RPMI7951 (cell line): Measurements from ENCODE around the gene PAK1IP1. TPM values are rescaled to one million over a fixed set of nuclear protein-coding genes. Genes with fewer than 3 reads are reported as not detected.
"Not testable (repeated sequence)": the region's sequence is repeated elsewhere in the genome, so short reads cannot be mapped to it uniquely, and the experiment has no call there.

Experiments
- DNase-seq: peaks from one replicate; pipeline ENCODE4 v3.0.0-alpha.2; 2012; ENCODE audit warnings: low read depth
- total RNA-seq: library from RNA; depleted of rRNA; stranded (reverse); fragments of >200 nt; shearing (Covaris generic); gene quantifications from 2 replicates; pipeline ENCODE4 v1.2.3, GENCODE V29; 2014; rRNA removed

The PAK1IP1 gene
- total RNA-seq: 34.0 and 37.1 TPM in 2 replicates

DNA sequence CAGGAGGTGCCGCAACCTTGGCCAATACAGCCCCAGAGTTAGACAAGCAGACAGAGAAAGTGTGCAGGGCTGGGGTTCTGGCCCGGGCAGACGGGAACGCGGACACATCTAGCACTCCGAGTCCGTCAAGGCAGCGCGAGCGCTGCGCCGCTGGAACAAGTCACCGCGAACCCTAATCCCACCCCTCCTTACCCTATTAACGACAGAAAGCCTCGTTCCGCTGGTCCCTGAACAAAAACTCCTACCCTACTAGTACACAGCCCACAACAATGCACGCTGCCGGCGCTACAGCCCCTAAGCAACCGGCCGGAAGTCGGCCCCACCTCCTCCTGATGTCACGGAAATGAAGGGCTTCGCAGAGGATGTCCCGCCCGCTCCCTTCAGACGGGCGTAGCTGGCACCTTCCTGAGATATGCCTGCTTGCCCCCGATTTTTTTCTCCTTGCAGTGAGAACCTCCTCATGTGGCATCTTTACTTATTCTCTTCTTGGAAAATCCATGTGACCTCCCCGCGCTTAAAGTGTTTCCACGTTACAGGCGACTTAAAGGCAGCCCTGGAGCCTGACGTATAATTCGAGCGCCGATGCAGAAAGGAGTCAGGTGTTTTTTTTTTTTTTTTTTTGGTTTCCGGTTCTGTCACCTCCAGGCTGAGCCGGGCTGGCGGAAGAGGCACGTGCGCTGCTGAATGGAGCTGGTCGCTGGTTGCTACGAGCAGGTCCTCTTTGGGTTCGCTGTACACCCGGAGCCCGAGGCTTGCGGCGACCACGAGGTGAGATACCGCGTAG, at the start of gene PAK1IP1, which contains the start of gene C6orf52:
Gene PAK1IP1, plus strand, starts transcription at position 671 of the 784 bp plus-strand sequence. Its CDS starts 14 bp downstream, at position 685.
Gene C6orf52, minus strand, starts transcription at position 315 of the 784 bp plus-strand sequence. CDS start 7,066 bp downstream, outside the sequence.
- peak; percentile 93 for DNase-seq

GRCh38 chr6:10655508-10656055, 39.2 kb upstream of the PAK1IP1 start:
- DNase-seq: peak; percentile 5

- DNase-seq: no peak
These were observed 35.7 kb upstream of the PAK1IP1 start for GRCh38 chr6:10658910-10659698.

DNA sequence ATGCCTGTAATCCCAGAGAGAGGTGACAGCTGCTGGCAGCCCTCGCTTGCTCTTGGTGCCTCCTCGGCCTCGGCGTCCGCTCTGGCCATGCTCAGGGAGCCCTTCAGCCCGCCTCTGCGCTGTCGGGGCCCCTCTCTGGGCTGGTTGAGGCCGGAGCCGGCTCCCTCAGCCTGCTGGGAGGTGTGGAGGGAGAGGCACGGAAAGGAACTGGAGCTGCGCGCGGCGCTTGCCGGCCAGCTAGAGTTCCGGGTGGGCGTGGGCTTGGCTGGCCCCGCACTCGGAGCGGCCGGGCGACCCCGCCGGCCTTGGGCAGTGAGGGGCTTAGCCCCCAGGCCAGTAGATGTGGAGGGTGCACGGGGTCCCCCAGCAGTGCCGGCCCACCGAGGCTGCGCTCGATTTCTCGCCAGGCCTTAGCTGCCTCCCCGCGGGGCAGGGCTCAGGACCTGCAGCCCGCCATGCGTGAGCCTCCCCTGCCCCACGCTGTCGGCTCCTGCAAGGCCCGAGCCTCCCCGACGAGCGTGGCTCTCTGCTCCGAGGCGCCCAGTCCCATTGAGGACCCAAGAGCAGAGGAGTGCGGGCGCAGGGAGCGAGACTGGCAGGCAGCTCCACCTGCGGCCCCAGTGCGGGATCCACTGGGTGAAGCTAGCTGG, 34.9 kb upstream of the PAK1IP1 start:
- DNase-seq: no peak

- DNase-seq: not testable (repeated sequence)
These were observed 34.2 kb upstream of the PAK1IP1 start for GRCh38 chr6:10660431-10661191.

GRCh38 chr6:10662207-10662606, 32.6 kb upstream of the PAK1IP1 start:
- no peak for DNase-seq

- no peak for DNase-seq
These were observed 32.0 kb upstream of the PAK1IP1 start for GRCh38 chr6:10662742-10663141.

- DNase-seq: not testable (repeated sequence)
These were observed 29.2 kb upstream of the PAK1IP1 start for GRCh38 chr6:10665595-10665994.

- no peak for DNase-seq
These were observed 26.4 kb upstream of the PAK1IP1 start for GRCh38 chr6:10668126-10668917.

- DNase-seq: no peak
These were observed 18.4 kb upstream of the PAK1IP1 start for GRCh38 chr6:10676403-10676802.

- no peak for DNase-seq
These were observed 16.3 kb upstream of the PAK1IP1 start for GRCh38 chr6:10678456-10678855.

DNA sequence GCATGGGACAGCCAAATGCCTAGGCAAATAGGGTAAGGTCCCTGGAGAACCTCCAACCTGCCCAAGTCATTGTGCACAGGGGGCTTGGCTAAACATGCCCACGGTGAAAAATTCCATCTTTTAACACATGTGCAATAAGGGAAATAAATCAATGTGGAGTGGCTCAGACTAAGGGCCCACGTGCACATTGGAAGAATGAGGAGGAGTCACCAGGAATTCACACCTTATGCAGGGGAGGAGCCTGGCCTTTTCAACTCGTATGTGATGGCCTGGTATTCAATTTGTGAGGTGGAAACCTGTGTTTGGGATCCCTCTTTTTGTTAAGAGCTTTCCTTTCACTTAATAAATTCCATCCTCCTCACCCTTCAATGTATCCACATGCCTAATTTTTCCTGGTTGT, 13.0 kb upstream of the PAK1IP1 start:
- DNase-seq: no peak

DNA sequence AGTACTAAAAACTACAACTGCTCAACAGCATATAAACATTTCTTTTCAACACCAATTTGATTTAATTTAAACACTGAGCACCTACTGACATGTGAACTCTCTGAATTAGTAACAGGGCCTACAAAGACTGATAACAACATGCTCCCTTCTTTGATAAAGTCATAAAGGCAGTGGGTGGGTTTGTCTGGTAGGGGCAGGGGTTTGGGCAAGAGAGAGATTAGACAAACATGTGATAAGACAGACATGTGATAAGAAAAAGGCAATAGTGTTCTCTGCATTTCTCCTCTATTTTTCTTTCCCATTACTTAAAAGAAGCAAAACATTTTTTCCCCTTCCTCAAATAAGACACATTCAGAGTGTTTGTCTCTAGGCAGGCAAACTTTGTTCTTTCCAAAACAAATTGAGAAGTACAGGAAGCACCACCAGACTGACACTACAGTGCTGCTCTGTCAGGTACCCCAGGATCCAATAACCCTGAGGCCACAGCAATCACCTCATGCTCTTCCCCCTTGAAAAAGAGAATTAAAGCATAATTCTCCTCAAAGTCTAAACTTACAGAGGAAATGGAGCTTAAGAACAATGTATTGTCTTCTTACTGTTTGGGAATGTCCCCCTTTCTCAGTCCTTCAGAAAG, 12.3 kb upstream of the PAK1IP1 start:
- no peak for DNase-seq

DNA sequence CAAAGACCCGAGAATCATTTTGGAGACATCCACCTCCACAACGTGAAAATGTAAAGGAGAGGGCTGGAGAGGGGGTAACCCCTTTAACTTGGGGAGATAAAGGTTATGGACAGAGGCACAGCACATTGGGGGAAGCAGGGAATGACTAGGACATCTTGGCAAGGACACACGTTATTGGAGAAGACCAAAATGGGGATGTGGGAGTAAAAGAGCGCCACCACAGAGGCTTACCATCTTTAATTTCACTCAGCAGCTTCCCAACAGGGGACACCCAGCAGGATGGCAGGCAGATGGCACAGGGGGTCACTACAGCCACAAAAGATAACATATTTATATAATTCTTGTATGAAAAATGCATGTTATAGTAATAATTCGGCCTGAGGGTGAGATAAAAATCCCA, 10.2 kb upstream of the PAK1IP1 start:
- DNase-seq: no peak

DNA sequence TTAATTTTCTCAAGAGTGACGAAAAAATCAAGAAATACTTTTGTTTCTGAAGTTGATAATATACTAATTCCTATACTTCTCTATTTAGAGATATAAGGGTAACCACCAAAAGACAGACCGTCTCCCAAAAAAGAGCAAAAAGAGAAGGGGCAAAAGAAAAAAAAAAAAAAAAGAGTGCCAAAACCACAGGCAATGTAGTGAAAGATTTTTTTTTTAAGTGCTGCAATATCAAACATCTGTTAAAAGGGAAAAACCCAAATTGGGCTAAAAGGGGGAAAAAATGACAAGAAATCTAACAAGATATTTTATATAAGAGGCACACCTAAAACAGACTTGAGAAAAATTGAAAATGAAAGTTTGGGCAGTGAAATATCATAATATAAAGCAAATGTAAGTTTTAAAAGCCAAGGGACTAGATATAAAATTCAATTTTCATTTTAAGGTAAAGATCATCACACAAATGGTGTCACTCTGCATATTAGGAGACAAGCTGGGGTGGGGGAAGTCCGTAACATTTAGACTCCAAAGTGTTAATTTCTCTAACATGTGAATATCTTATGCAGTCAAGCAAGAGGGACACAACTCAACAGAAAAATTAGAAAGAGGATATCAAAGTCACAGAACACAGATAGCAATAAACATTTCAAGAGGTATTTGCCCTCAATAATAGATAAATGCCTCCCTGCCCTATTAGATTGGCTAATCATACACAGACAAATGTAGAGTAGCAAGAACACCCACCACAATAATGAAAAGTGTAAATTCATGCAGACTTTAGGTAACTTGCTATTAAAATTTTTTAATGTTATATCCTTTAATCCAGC, 9.5 kb upstream of the PAK1IP1 start:
- DNase-seq: no peak

GRCh38 chr6:10686901-10687300, 7.9 kb upstream of the PAK1IP1 start:
- DNase-seq: no peak

DNA sequence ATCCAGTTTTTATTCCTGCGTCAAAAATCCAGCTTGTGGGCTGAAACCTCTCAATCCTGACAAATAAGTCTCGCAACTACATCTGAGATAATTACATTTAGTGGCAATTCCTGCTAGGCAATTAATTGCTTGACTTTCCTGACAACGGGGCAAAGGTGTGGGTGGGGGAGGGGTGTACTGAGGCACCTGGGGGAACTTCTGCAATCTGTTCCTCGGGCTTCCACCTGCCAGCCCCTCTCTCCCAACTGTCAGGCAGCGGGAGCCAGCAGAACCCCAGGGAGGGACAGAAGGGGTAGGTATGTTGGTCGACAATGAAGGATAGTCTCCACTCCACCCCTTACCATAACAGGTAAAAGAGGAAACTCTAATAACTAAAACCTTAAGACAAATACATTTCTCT, 7.2 kb upstream of the PAK1IP1 start:
- DNase-seq: no peak

- DNase-seq: peak; percentile 23
These were observed 3.9 kb upstream of the PAK1IP1 start for GRCh38 chr6:10690651-10691445.
